ENCODE data around the gene MICAL3. TPM values are rescaled to one million over a fixed set of nuclear protein-coding genes. Genes with fewer than 3 reads are reported as not detected.

Gene MICAL3
- total RNA-seq, 4 donors from 2014 or later = 24.3 to 29.7 (median 28.2) TPM

- intact Hi-C loops (cut with DNase I; ENCODE audit: low total_unique reads) = no loop called here
- WGBS, 2 donors = 51 to 52% methylated on average over 6 of the region's 6 CpGs
- no peak for DNase-seq (ENCODE audit: low spot score in 2 of 2)
Observed at GRCh38 chr22:17853073-17853472, 171.3 kb downstream of the MICAL3 start.

DNA sequence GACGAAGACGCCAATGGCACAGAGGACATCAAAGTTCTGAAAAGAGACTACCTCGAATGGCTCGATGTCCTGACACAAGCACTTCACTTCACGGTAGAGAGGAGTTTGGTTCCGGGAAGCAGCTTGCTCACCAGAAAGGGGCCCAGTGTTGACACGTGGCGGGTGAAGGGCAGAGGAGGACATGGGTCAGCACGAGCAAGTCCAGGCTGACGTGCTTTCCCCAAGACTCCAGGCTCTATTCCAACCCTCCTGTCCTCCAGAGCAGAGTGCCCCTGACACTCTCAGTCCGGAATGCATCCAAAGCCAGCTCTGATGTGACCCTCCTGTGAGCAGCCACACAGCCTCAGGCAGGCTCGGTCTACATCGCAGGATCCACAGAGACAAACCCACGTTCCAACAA lies 172.6 kb downstream of the MICAL3 start:
- 91% methylated on average over 14 of the region's 14 CpGs for WGBS, 2 donors
- intact Hi-C loops (cut with DNase I; ENCODE audit: low total_unique reads) = no loop called here
- no peak for DNase-seq (ENCODE audit: low spot score in 2 of 2)
- TF ChIP-seq CTCF (IDR thresholded peaks at IDR 0.05) (no peak), POLR2A (IDR thresholded peaks at IDR 0.05) (no peak)
- no peak overlapping the region for H3K4me3 ChIP-seq (ENCODE audit: low read depth, poor library complexity, severe bottlenecking)

More at GRCh38 chr22:17853073-17853472, 171.3 kb downstream of the MICAL3 start:
- TF ChIP-seq CTCF (IDR thresholded peaks at IDR 0.05) (no peak), POLR2A (IDR thresholded peaks at IDR 0.05) (no peak)
- H3K4me3 ChIP-seq (ENCODE audit: low read depth, poor library complexity, severe bottlenecking) = no peak overlapping the region

GRCh38 chr22:17847360-17848078 lies 176.8 kb downstream of the MICAL3 start:
- DNase-seq (ENCODE audit: low spot score in 2 of 2) = no peak
- intact Hi-C loops (cut with DNase I; ENCODE audit: low total_unique reads) = no loop called here
- TF ChIP-seq POLR2A (IDR thresholded peaks at IDR 0.05) = no peak
- no peak for TF ChIP-seq CTCF (IDR thresholded peaks at IDR 0.05)
- H3K4me3 ChIP-seq (ENCODE audit: low read depth, poor library complexity, severe bottlenecking) = no peak overlapping the region
- WGBS, 2 donors = 91 to 92% methylated on average over 18 of the region's 18 CpGs

DNA sequence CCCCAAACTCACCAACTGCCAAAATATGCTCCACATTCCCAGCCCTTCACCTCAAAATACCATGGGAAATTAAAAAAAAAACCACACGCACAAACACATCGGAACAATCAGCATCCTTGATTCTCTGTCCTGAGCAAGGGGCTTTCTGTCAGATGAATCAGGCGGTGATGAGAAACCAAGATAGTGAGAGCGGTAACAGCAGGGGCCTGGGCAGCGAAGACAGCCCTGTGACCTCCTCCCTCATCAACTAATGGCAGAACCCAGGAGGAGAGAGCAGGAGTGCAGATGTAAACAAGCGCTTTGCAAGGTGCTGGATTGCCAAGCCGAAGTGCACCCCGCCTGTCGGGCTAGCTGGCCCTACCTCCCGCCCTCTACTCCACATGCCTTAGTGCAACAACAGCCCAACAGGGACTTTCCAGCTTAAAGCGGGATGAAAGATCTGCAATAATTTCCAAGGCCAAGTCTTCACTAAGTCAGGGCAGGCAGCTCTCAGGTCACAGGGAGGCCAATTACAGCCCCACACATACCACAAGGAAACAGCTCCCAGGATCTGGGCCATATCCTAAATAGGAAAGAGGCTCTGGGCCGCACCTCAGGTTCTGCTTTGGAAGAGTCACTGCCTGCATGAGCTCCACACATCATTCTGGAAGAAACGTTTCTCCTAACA lies 177.9 kb downstream of the MICAL3 start:
- DNase-seq (ENCODE audit: low spot score in 2 of 2) = no peak
- no peak for TF ChIP-seq POLR2A (IDR thresholded peaks at IDR 0.05)
- no peak for TF ChIP-seq CTCF (IDR thresholded peaks at IDR 0.05)
- no peak overlapping the region for H3K4me3 ChIP-seq (ENCODE audit: low read depth, poor library complexity, severe bottlenecking)
- intact Hi-C loops (cut with DNase I; ENCODE audit: low total_unique reads) = no loop called here
- WGBS, 2 donors = 26 to 31% methylated on average over 10 to 13 of the region's 13 CpGs

- no peak for TF ChIP-seq CTCF (IDR thresholded peaks at IDR 0.05)
- TF ChIP-seq POLR2A (IDR thresholded peaks at IDR 0.05) = no peak
- intact Hi-C loops (cut with DNase I; ENCODE audit: low total_unique reads) = no loop called here
- WGBS, 2 donors = 9 to 15% methylated on average over 3 of the region's 3 CpGs
- H3K4me3 ChIP-seq (ENCODE audit: low read depth, poor library complexity, severe bottlenecking) = no peak overlapping the region
- no peak for DNase-seq (ENCODE audit: low spot score in 2 of 2)
Observed at GRCh38 chr22:17845790-17846189, 178.6 kb downstream of the MICAL3 start.
